Measurements from ENCODE around the gene PARP15.

DNA sequence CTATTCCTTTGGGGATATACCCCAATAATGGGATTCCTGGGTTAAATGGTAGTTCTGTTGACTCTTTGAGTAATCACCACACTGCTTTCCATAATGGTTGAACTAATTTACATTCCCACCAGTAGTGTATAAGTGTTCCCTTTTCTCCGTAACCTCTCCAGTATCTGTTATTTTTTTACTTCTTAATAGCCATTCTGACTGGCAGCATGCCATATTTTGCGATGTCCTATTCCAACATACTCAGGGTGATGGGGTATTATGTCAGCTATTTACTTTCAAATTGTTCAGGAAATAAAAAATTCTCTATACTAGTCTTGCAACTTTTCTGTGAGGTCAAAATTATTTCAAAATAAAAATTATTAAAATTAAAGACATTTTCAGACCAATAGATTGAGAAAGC is 94.1 kb downstream of the PARP15 start:
- TF ChIP-seq CTCF (conservative IDR thresholded peaks at IDR 0.05; ENCODE audit: low read length) (no peak), EZH2phosphoT487 (IDR thresholded peaks at IDR 0.05; ENCODE audit: borderline replicate concordance, low read depth, low read length) (no peak)
